GM18498 (cell line): ENCODE data around the gene LRP8.

ENCODE experiments used
- ATAC-seq: cut with Tn5 transposase; IDR thresholded peaks from one replicate; pipeline ENCODE4 v1.9.1; 2021; ENCODE audit warnings: mild to moderate bottlenecking, moderate library complexity; ENCODE audit not compliant: unreplicated experiment

LRP8 gene

DNA sequence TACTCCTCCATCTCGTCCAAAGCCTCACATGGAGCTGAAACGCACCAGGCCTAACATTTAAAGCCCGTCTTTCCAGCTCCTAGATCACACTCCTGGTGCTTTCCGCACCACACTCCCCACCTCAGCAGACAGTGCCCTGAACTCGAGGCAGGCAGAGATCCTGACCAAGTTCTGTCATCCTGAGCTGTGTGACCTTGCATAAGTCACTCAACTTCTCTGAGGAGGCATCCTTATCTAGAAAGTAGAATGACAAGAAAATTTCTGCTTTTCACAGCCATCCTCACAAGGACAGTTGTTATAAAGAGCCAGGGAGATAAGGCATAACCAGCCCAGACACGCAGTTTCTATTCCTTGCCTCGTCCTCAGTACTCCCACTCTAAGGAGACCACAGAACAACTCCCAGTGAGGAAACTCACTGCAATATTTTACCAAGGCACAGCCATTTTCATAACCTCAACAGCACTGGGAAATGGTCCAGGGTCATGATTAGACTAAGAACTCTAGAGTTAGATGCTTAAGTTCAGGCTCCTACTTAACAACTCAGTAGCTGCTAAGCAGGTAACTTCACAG, 3.1 kb downstream of the LRP8 start:
- no peak for ATAC-seq

DNA sequence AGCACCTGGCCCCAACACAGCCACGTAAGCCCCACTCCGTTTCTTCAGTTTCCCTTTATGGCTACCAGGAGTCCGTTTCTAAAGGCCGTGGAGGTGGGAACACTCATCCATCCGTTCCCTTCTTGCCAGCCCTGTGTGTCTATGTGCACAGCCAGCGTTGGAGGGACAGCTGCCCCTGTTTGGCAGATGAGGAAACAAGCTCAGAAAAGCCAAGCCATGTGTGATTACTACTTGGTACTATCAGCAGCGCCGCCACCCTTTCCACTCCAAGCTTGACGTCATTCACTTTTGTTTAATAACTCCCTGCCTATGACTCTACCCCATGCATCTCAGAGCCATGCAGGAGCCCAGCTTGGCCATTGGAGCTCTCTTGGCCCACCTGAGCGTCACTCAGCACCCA, 3.5 kb downstream of the LRP8 start:
- no peak for ATAC-seq

DNA sequence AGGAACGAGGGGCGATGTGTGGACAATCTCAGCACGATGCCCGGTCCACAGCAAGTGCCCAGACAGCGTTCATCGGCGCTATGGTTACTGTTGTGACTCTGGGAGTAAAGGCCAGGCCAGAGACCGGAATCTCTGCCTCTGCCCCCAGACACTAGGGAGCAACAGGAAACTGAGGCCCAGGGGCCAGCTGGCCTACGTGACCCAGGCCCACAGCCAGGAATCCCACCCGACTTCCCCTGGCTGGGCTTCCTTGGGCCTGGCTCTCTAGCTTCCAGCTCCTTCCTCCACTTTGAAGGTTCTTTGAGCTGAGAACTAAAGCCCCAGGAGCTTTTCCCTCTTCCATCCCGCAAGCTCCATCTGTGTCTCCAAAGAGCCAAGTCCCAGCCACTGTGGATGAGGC, 4.6 kb downstream of the LRP8 start:
- ATAC-seq: no peak

DNA sequence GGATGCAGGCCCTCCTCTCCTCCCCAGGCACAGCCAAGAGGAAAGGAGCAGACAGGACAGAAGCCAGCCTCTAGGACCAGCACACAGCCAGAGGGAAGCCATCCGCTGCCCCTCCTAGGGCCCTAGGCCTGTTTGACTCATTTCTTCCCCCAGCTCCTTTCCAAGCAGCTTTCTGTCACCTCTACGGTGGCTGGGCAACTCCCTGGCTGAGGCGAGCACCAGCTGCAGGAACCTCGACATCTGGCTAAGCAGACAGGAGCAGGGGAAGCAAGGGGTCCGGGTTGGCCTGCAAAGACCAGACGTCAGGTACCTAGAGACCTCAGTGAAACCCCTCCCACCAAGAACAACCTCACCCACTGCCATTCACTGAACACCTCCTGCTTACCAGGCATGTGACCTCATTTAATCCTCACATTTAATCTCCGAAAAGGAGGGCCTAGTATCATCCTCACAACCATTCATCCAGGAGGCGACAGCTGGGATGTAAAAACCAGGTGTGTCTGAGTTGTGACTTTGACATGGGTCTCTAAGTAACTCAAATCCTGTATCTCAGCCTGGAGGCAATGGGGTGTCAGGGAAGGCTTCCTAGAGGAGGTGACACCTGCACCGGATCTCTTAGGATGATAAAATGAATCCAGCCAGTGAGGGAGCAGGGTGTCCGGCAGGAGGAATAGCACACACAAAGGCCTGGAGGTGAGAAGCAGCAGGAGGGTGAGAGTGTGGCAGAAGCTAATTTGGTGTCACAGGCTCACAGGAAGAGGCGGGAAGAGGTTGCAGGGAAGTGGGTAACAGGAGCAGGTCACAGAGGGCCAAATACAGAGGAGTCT, 5.9 kb downstream of the LRP8 start:
- no peak for ATAC-seq

DNA sequence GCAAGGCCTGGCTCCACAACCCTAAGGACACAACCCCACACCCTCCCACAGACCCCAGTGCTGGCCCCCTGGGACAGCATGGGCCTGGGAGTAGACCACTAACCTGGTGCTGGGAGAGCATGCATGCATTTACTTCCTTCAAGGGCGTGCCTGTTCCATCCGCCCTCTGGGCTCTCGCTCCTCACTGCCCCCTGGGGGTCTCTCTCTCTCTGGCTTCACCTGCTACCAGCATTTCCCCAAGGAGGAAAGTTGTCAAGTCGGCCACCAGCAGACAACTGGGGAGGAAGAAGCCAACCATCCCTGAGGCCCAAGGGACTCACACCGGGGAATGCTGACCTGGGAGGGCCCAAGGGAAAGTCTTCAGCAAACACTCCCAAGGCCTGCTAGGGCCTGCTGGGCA, 6.5 kb downstream of the LRP8 start:
- no peak for ATAC-seq

DNA sequence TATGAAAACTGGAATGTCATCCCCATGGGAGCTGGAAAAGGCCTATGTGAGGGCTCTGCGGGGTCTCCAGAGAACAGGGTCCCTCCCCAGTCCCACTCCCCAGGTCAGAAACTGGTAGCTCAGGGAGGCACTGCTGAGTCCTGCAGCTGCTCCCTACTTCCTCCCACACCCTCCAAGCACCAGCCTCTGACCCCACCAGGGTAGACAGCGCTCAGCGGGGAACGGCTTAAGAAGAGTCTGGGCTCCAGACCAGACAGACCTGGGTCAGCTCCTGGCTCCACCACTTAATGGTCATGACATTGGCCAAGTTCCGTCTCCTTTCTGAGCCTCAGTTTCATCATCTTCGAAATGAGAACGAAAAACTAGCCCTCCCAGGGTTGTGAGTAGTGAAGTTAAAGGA, 7.2 kb downstream of the LRP8 start:
- no peak for ATAC-seq

DNA sequence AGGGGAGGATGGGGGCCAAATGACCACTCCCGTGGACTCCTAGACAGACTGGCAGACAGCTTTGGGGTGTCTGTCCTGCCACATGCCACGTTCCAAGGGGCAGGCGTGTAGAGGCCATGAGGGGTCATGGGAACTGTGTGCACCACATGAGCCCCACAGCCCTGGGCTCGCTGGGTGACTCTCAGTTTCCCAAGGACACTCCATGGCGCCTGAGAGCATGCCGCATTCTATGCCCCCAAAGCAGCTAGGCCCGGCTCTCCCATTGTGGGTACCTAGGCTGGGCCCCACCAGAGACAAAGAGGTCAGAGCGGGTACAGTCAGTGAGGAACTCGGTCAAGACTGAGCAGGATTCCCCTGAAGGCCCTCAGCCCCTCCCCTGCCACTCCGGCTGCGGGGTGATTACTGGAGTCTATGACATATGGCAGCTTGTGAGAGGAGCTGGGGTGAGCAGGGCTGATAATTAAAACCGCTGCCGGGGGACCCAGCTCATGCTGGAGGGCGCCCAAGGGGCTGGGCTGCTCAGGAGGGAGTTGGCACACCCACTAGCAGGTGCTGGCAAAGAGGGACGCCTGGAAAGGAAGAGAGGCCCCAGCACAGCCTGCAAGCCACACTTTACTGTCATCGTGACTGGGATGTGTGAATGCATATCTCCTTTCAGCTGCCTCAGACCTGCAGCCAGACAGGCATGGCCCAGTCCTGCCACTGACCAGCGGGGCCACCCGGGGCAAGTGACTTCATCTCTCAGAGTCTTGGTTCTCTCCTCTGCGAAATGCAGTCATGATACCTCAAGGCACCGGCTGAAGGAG, 8.4 kb downstream of the LRP8 start:
- ATAC-seq: no peak

DNA sequence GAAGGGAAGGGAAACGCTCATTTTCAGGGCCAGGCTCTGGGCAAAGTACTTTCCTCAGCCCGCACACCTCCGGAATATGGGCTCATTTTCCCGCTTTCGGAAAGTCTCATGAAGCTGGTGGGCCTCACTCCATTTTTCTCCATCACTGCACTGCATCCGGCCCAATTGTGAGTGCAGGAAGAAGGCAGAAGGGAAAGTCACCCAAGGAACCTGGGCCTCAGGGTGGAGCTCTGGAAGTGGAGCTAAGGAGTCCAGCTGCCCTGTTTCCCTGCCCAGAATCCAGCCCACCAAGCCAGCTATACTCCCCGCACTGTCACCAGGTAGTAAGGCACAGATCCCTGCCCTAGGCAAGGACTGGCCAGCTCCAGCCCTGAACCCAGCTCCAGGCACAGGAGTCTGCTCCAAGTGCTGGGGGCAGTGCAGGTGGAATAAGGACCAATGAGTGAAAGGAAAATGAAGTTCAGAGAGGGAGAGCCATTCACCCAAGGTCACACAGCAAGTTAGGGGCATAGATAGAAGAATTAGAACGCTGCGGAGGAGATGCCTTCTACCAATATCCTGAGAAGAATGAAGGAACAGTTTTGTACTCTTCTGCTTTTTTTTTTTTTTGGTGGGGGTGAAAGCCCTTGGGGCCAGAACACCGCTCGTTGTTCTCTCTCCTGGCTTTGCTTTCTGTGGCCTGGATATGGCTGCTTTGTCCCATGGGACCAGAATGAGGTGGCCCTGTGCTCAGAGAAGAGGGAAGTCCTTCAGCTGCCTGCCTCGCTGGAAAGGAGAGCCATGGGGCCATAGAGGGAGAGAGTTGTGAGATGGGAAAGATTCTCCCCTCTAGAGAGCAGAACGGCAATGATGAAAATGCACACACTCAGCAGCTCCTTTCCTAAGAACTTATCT, 10.0 kb downstream of the LRP8 start:
- ATAC-seq: no peak

DNA sequence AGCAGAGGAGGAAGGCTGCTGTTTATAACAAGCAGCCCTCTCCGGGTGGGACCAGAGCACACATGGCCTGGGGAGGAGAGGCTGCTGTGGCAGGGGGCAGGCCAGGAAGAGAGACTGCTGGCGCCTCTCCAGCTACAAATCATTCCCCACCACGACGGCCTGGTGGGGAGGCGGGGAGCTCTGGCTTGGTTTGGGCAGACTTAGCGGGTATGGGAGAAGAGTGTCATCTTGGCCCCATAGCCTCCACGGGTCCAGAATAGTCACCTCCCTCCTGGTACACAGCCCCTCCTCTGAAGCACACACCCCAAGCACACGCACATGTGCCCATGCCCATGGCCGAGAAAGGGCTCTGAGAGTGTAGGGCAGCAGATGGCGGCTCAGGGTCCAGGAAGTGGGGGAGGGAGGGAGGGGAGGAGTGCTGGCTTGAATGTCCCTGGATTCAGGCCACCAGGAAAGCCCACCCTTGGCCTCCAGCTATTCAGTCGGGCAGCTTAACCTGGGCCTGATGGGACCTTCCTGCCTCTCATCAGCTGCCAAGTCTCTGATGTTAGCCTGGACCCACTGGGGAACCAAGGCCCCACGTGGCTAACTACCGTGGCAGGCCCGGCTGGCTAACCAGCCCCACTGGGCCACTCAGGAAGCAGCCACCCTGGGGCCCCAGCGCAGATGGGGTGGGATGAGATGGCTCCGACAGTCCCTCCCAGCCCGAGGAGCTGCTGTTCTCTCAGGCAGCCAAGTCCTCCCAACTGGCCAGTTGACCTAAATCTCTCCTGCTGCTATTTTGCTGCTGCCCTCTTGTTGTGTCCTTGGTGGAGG, 10.9 kb downstream of the LRP8 start:
- no peak for ATAC-seq

DNA sequence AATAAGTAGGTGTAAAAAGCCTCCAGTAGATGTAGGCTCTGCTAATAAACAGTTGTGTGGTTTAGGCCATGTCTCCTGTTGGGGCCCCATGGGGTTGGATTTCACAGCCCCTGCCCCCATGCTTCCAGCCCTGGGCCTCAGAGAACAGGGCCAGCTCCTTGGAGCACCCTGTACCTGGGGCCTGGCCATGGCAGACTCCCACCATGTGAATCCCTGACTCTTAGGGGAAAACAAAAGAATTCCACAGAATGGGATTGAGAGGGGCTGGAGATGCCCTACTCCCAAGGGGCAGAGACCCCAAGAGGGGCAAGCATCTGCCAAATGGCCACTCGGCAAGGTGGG, 11.5 kb downstream of the LRP8 start:
- ATAC-seq: no peak

DNA sequence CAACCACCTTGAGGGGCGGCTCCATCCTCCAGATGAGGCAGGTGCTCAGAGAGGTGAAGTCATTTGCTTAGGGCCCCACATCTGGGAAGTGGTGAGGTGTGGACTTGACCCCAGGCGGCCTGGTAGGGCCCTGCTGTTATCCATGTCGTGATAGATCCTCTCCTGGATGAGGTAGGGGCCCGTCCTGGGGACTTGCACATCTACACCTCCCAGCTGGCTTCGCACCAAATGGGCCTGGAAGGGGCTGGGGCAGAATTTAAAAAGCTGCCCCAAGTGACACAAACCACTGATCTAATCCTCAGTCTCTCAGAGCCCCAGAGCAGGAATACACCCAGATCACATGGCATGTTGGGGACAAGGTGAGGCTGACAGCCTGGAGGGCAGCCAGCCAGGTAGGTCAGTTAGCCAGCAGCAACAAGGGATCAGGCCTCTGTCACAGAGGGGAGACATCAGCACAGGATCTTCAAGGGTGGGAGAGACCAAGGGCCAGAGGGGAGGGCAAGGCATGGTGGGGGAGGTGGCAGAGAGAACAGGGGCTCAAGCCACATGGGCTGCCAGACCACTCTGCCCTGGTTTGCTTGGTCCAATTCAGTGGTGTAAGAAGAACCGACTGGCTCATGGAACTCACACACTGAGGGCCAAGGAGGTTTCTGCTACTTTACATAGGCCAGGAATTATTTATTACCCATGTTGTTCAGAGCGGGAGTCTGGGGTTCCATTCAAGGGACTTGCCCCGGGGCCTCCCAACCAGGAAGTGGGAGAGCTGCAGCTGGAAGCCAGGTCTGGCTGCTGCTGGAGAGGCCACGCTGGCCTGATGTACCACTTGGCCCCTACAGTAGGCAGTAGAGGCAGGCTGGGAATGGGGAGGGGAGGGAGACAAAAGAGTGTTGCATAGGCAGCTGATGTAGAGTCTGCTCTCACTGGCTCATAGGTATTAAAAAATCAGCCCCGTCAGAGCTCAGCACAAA, 12.1 kb downstream of the LRP8 start:
- ATAC-seq: no peak

DNA sequence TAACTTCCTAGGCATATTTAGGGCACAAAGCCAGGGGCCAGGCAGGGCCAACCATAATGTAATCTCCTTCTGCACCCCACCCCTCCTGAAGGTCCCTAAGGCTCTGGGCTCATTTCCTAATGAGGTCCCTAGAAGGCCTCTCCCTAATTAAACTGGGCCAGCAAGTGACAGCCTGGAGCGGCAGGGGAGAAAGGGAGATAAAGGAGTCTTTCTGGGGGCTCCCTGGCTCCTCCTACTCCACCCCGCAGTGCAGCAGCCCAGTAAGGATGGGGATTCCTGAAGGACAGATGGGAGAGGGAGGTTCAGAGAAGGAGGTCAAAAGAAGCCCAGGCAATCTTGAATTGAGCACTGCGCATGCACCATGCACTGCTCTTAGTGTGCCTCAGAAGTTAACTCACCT, 12.8 kb downstream of the LRP8 start:
- ATAC-seq: no peak

DNA sequence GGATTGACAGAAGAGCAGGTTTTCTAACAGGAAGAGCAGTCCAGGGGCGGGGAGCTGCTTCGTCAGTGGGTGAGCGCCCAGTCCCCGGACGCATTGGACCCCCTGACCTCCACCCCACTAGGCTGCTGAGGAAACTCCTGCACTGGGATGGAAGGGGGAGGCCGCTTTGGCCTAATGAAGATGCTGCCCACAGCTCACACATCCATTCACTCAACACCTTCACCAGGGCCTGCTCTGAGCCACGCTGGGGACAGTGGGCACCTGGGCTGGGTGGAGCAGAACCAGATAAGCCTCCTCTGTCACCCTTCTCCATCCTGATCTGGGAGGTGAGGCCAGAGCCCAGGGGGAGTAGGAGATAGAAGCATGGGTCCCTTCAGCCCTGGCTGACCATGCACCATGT, 13.3 kb downstream of the LRP8 start:
- no peak for ATAC-seq

DNA sequence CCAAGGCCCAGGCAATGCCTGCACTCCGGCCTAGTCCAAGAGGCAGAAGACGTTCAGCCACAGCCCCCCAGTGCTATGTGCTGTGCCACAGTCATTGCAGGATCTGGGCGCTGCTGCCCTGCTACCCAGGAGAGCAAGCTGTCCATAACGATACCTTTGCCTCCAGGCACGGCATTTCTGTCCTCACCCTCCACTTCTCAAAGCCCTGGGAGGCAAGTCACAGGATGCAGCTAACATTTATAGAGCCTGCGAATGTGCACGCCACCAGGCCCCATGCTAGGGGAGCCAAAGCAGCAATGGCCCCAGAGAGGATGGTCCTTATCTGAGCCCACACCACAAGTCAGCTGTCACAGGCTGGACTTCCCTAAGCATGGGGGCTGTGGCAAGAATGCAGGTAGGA, 13.8 kb downstream of the LRP8 start:
- ATAC-seq: no peak

DNA sequence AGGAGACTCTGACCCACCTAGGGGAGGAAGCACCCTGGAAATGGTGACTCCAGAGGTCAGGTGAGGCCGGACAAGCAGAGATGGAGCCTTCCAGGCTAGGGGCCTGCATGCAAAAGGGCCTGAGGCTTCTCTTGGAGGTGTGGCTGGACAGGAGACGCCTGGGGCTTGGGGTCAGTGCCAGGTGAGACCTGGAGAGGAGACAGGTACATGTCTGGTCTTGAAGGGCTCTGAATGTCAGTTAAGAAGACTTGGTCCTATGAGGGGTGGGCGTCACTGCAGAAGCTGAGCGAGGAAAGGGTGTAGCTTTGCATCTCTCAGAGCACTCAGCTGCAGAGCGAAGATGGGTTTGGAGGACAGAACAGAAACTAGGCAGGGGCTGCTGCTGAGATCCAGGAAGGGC, 14.3 kb downstream of the LRP8 start:
- ATAC-seq: no peak

DNA sequence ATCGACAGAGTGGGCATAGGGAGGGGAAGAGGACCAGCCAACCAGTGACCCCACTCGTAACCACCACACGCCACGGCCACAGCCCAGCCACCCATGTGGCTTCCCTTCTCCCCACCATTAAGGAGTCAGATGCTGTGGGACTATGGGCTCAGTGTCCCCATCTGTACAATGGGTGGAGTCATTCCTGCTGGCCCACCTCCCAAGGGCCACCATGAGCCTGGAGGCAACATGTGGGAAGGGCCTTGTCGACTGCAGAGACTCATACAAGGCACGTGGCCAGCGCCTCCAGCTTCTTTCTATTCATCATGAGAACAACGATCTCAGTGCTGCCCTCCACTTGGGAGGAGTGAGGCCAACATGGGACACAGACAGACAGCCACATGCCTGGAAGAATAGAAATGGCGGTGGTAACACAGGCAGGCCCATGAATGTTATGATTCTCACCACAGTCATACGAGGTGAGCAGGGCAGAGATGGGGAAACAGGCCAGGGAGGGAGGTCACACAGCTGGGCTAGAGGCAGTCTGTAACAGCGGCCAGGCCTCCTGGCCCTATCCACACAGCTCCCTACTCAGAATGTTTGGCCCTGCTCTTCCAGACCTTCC, 16.1 kb downstream of the LRP8 start:
- ATAC-seq: no peak

DNA sequence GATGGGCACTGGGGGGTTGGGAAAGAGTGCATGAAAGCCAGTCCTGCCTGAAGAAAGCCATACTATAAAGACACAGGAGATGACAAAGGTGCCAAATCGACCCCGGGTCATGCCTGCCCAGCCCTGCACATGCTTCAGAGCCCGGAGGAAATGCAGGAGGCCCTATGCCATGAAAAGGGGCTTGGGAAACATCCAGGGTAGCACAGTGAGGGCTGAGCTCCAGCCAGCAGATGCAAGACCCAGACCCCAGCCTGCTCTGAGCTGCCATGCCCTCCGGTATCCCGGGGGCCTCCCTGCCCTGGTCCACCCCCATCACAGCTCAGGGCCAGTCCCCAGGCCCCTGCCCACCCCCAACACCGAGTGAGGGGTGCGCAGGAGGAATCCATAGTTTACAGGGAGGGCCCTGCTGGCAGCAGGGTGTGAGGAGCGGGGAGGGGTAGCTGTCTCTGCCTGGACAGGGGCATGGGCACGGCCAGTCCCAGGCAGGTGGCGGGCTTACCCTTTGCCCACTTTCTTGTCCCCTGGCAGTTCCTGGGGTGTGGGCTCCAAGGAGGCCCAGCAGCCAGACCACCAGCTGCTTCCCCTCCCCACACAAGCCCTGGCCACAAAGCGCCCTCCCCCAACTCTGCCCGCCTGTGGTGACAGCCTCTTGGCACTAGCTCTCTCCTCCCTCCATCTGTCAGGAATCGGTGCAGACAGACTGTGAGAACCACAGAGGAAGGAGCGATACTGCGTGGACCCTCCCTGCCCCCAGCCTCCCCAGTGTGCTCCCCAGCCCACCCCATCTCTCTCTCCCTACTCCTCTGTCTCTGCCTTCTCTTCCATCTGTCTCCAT, 16.8 kb downstream of the LRP8 start:
- ATAC-seq: no peak

DNA sequence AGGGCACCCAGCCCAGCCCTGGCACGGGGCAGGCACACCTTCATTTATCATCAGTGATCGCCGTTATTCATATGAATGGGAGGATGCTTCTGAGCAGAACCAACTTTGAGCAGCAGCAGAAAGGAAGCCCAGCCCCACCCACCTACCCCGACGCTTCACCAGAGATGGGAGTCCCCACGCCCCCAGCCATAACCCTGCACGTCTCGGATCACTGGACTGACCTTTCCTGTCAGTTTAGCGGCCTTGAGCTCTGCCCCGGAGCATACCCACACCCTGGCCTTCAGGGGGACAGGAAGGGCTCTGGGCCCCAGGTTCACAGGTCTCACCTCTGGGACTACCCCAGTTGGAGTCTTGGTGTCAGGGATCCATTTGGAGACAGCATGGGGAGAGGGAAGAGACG, 18.1 kb downstream of the LRP8 start:
- ATAC-seq: no peak
